Mesendoderm (in vitro differentiated cells): ENCODE measurements around the gene ZNF384.

Source experiments
- DNase-seq: peaks from one replicate; pipeline ENCODE4 v3.0.0; 2013
- H2AK5ac ChIP-seq: 2 replicates; pipeline ENCODE4 v1.6.1; 2013; ENCODE audit warnings: low read length, inconsistent platforms
- H2BK120ac ChIP-seq: 2 replicates; pipeline ENCODE4 v1.6.1; 2013; ENCODE audit warnings: low read depth, mild to moderate bottlenecking, low read length, moderate library complexity, mixed read lengths
- H2BK15ac ChIP-seq: replicated peaks from 2 replicates; pipeline ENCODE4 v1.6.1; 2013; ENCODE audit warnings: low read depth, mild to moderate bottlenecking, moderate library complexity
- H2BK5ac ChIP-seq: 2 replicates; pipeline ENCODE4 v1.6.1; 2013; ENCODE audit warnings: low read length, inconsistent platforms
- H3K18ac ChIP-seq: 2 replicates; pipeline ENCODE4 v1.6.1; 2013; ENCODE audit warnings: mild to moderate bottlenecking, low read length, mixed read lengths
- H3K23ac ChIP-seq: one replicate; pipeline ENCODE4 v1.6.1; 2013; ENCODE audit warnings: low read length
- H3K27ac ChIP-seq: 2 replicates; pipeline ENCODE4 v1.5.1; 2013; ENCODE audit warnings: low read depth, mild to moderate bottlenecking, inconsistent platforms, low read length, moderate library complexity
- H3K27me3 ChIP-seq: 2 replicates; pipeline ENCODE4 v1.6.1; 2013; ENCODE audit warnings: low read length, control low read depth, mild to moderate bottlenecking, inconsistent platforms; ENCODE audit not compliant: insufficient read depth, poor library complexity
- H3K36me3 ChIP-seq: 2 replicates; pipeline ENCODE4 v1.6.1; 2013; ENCODE audit warnings: low read length, inconsistent platforms; ENCODE audit not compliant: control insufficient read depth, insufficient read depth
- H3K4ac ChIP-seq: one replicate; pipeline ENCODE4 v1.6.1; 2013; ENCODE audit warnings: low read depth, mild to moderate bottlenecking, low read length, moderate library complexity
- H3K4me1 ChIP-seq: 2 replicates; pipeline ENCODE4 v1.6.1; 2013; ENCODE audit warnings: low read depth, low read length, inconsistent platforms; ENCODE audit not compliant: control insufficient read depth
- H3K4me2 ChIP-seq: 2 replicates; pipeline ENCODE4 v1.6.1; 2013; ENCODE audit warnings: low read length
- H3K4me3 ChIP-seq: 2 replicates; pipeline ENCODE4 v1.5.1; 2013; ENCODE audit warnings: mild to moderate bottlenecking, low read length
- H3K56ac ChIP-seq: one replicate; pipeline ENCODE4 v1.6.1; 2013; ENCODE audit warnings: low read length
- H3K79me1 ChIP-seq: 2 replicates; pipeline ENCODE4 v1.6.1; 2013; ENCODE audit warnings: low read length, inconsistent platforms
- H3K79me2 ChIP-seq: 2 replicates; pipeline ENCODE4 v1.6.1; 2013; ENCODE audit warnings: mild to moderate bottlenecking, low read length; ENCODE audit not compliant: control insufficient read depth, insufficient read depth
- H3K9ac ChIP-seq: 2 replicates; pipeline ENCODE4 v1.6.1; 2013; ENCODE audit warnings: low read length, inconsistent platforms
- H4K5ac ChIP-seq: one replicate; pipeline ENCODE4 v1.6.1; 2013; ENCODE audit warnings: low read length
- H4K8ac ChIP-seq: one replicate; pipeline ENCODE4 v1.6.1; 2013; ENCODE audit warnings: low read depth, mild to moderate bottlenecking, control low read depth, low read length, moderate library complexity
- WGBS: extraction: QIAGEN DNeasy Blood & Tissue Kit; methylation state at CpG from one replicate; pipeline ENCODE4 v1.1.7; 2013; ENCODE audit warnings: low lambda C conversion rate, missing lambda C conversion rate; ENCODE audit not compliant: insufficient coverage; ENCODE audit errors: extremely low coverage; 5-methylcytosine and 5-hydroxymethylcytosine counted together

Gene ZNF384

DNA sequence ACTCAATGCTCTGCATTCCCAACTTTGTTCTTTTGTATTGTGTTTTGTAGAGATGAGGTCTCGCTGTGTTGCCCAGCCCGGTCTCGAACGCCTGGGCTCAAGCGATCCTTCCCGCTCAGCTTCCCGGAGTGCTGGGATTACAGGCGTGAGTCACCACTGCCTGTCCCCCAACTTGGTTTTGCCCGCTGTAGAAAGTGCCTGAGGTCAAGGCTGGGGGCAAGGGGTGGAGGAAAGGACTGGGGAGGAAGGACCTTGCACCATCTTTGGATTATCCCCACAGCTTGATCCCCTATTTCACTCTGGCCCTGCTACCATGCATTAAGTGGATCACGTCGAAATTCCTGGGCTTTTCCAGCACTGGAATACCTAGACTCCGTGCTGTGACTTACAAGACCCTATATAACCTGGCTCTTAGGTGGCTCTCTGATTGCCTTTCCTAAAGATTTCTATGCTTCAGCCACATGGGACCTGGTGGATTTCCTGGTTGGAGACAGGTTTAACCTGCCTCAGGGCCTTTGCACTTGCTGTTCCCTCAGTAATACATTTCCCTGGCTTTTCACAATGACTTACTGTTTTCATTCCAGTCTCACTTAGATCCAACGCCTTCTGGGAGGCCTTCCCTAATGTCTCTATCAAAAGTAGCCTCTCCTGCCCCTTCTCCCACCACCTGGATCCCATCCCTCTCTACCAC lies 12.0 kb upstream of the ZNF384 start:
- peaks cover 5% of the 10 kb centered on the region for H3K4me1 ChIP-seq
- H3K9ac ChIP-seq = peak overlapping the region; percentile 69
- no peak overlapping the region for H2BK120ac ChIP-seq
- no peaks in the 10 kb centered on the region for H3K79me2 ChIP-seq
- WGBS = no CpG with 5 or more reads among the region's 13 CpGs
- H3K79me1 ChIP-seq = no peaks in the 10 kb centered on the region
- peaks cover 6% of the 10 kb centered on the region for H3K27me3 ChIP-seq
- H3K56ac ChIP-seq = peak overlapping the region; percentile 83
- H3K4me2 ChIP-seq = peak overlapping the region; percentile 95
- no peak overlapping the region for H3K27ac ChIP-seq
- H3K18ac ChIP-seq = peak overlapping the region; percentile 13
- H3K4ac ChIP-seq = no peak overlapping the region
- H2BK5ac ChIP-seq = no peak overlapping the region
- no peaks in the 10 kb centered on the region for H3K36me3 ChIP-seq
- H4K8ac ChIP-seq = no peak overlapping the region
- H2AK5ac ChIP-seq = no peak overlapping the region
- peak; percentile 27 for DNase-seq
- H3K4me3 ChIP-seq = no peak overlapping the region
- H3K23ac ChIP-seq = no peak overlapping the region
- no peak overlapping the region for H4K5ac ChIP-seq
- H2BK15ac ChIP-seq = no peak overlapping the region

DNA sequence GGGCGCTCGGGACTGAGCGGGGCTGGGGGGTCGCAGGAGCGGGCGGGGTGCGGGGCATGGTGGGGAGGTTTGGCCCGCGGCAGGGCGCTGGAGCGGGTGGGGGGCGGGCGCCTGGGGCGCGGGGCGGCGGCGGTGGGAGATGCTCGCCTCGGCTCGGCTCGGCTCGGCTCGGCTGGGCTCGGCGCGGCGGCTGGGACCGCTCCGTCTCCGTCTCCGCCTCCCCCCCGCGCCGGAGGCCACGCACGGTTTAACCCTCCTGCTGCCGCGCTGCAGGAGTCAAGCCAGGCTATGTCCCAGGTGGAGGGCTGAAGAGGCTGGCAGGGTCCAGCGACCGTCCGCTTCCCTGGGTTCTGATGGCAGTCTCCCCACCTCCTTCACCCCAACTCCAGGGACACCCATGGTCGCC lies 11.5 kb upstream of the ZNF384 start, which contains the start of gene PIANP:
Gene PIANP (minus strand): TSS at position 170 of the 406 bp plus-strand sequence. CDS start 2,754 bp downstream, outside the sequence.
- DNase-seq = no peak
- no peak within 1 kb of the TSS for H3K27ac ChIP-seq
- peak within 1 kb of the TSS; percentile 95 for H3K4me2 ChIP-seq
- no peak within 1 kb of the TSS for H2BK15ac ChIP-seq
- H4K5ac ChIP-seq = no peak within 1 kb of the TSS
- H3K79me2 ChIP-seq = no peaks in the 10 kb centered on the region
- H2BK120ac ChIP-seq = no peak within 1 kb of the TSS
- H3K23ac ChIP-seq = peak within 1 kb of the TSS; percentile 68
- H4K8ac ChIP-seq = no peak within 1 kb of the TSS
- H3K4me3 ChIP-seq = peak within 1 kb of the TSS; percentile 64
- H3K4me1 ChIP-seq = peaks cover 5% of the 10 kb centered on the region
- no CpG with 5 or more reads among the region's 43 CpGs for WGBS
- no peaks in the 10 kb centered on the region for H3K79me1 ChIP-seq
- H3K18ac ChIP-seq = peak within 1 kb of the TSS; percentile 77
- peak within 1 kb of the TSS; percentile 57 for H3K4ac ChIP-seq
- peak within 1 kb of the TSS; percentile 78 for H3K9ac ChIP-seq
- H2AK5ac ChIP-seq = no peak within 1 kb of the TSS
- H3K56ac ChIP-seq = peak within 1 kb of the TSS; percentile 91
- H3K27me3 ChIP-seq = peaks cover 6% of the 10 kb centered on the region
- no peak within 1 kb of the TSS for H2BK5ac ChIP-seq
- H3K36me3 ChIP-seq = no peaks in the 10 kb centered on the region

DNA sequence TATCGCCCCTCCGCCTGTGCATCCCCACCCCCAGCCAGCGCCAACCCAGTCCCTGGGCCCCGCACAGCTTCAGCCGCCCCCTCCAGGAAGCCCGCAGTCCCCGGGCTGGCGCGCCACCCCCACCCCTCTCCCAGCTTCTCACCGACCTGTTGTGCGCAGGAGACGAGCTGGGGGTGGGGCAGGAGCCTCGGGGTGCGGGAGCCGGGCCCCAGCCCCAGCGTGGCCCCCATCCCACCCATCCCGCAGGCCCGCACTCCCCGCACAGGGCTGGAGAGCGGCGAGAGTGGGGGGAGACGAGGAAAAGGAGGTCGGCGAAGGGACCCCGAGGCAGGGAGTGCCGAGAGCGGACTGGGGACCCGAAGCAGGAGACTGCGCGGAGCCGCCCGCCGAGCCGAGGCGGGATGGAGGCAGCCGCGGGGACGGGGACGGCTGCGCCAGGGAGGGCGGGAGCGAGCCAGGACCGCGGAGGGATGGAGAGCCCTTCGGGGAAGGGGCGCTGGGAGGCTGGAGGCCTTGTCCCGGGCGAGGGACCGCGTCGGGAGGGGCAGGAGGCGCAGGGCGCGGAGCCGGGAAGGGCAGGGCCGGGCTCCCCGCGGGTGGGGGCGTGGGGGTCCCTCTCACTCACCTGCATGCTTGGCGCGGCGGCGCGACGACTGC lies 10.9 kb upstream of the ZNF384 start:
- Histone ChIP-seq H2BK15ac (no peak overlapping the region), H3K79me1 (no peaks in the 10 kb centered on the region), H4K5ac (no peak overlapping the region), H3K4me3 (peak overlapping the region; percentile 64), H3K27ac (no peak overlapping the region), H3K4me2 (peak overlapping the region; percentile 61), H3K23ac (peak overlapping the region; percentile 68), H3K18ac (peak overlapping the region; percentile 77), H3K4ac (peak overlapping the region; percentile 57), H2BK5ac (no peak overlapping the region), H2AK5ac (no peak overlapping the region), H3K36me3 (no peaks in the 10 kb centered on the region), H3K79me2 (no peaks in the 10 kb centered on the region), H3K4me1 (peaks cover 5% of the 10 kb centered on the region), H3K27me3 (peaks cover 6% of the 10 kb centered on the region), H3K9ac (peak overlapping the region; percentile 78), H3K56ac (peak overlapping the region; percentile 91), H4K8ac (no peak overlapping the region), H2BK120ac (no peak overlapping the region)
- peak; percentile 41 for DNase-seq
- WGBS = no CpG with 5 or more reads among the region's 65 CpGs

- Histone ChIP-seq H3K9ac (peak overlapping the region; percentile 78), H3K27ac (no peak overlapping the region), H3K79me1 (no peaks in the 10 kb centered on the region), H3K56ac (peak overlapping the region; percentile 91), H3K27me3 (peaks cover 6% of the 10 kb centered on the region), H2BK5ac (no peak overlapping the region), H2AK5ac (no peak overlapping the region), H4K8ac (no peak overlapping the region), H3K79me2 (no peaks in the 10 kb centered on the region), H3K4ac (peak overlapping the region; percentile 57), H3K4me2 (peak overlapping the region; percentile 61), H3K4me1 (peaks cover 5% of the 10 kb centered on the region), H2BK15ac (no peak overlapping the region), H3K36me3 (no peaks in the 10 kb centered on the region), H4K5ac (no peak overlapping the region), H3K4me3 (peak overlapping the region; percentile 19), H3K23ac (no peak overlapping the region), H2BK120ac (no peak overlapping the region), H3K18ac (peak overlapping the region; percentile 77)
- no CpG with 5 or more reads among the region's 16 CpGs for WGBS
- no peak for DNase-seq
Measured at GRCh38 chr12:6699259-6699988, 10.2 kb upstream of the ZNF384 start.

DNA sequence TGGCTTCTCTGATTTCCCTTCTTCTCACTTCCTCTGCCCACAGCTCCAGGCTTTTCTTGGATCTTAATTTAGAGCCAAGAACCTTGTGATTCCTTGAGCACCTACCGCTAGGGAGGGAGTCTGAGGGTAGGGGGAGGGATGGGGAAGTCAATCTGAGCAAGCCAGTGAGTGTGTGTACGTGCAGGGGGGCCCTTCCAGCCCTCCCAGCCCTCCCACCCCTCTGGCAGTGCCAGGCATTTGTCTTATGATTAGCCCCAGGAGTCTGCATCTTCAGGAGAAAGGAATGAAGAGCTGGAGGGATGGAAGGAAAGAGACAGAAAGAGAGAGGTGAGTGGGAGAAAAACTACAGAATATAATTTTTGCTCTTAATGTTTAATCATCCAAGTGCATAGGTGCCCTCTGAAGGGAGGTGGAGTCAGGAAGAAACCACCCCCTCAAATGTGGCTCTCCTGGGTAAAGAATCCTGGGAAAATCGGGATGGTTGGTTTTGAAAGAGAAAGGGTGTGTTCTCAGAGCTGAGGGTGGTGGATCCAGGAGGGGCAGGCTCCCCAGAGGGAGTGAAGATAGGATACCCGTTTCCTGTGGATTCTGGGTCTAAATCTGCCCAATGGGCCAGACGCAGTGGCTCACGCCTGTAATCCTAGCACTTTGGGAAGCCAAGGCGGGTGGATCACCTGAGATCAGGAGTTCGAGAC lies 9.3 kb upstream of the ZNF384 start:
- H3K79me1 ChIP-seq = no peaks in the 10 kb centered on the region
- H2AK5ac ChIP-seq = no peak overlapping the region
- no peaks in the 10 kb centered on the region for H3K36me3 ChIP-seq
- H4K8ac ChIP-seq = no peak overlapping the region
- WGBS = no CpG with 5 or more reads among the region's 8 CpGs
- peaks cover 5% of the 10 kb centered on the region for H3K4me1 ChIP-seq
- H3K27ac ChIP-seq = no peak overlapping the region
- no peak overlapping the region for H2BK120ac ChIP-seq
- H3K4me2 ChIP-seq = no peak overlapping the region
- H3K4me3 ChIP-seq = no peak overlapping the region
- H3K79me2 ChIP-seq = no peaks in the 10 kb centered on the region
- peaks cover 6% of the 10 kb centered on the region for H3K27me3 ChIP-seq
- peak overlapping the region; percentile 7 for H3K18ac ChIP-seq
- H3K56ac ChIP-seq = peak overlapping the region; percentile 52
- no peak overlapping the region for H2BK5ac ChIP-seq
- no peak overlapping the region for H3K23ac ChIP-seq
- DNase-seq = peak; percentile 45
- no peak overlapping the region for H2BK15ac ChIP-seq
- no peak overlapping the region for H4K5ac ChIP-seq
- no peak overlapping the region for H3K4ac ChIP-seq
- H3K9ac ChIP-seq = peak overlapping the region; percentile 21
